SHP77 treated with DMSO at 0.1 percent for 48 hours (cell line): ENCODE results near the gene CDK6.

Experiments
- DNase-seq: peaks from one replicate; lab custom pipeline; 2025; lab: John Stamatoyannopoulos, UW

Gene CDK6

DNA sequence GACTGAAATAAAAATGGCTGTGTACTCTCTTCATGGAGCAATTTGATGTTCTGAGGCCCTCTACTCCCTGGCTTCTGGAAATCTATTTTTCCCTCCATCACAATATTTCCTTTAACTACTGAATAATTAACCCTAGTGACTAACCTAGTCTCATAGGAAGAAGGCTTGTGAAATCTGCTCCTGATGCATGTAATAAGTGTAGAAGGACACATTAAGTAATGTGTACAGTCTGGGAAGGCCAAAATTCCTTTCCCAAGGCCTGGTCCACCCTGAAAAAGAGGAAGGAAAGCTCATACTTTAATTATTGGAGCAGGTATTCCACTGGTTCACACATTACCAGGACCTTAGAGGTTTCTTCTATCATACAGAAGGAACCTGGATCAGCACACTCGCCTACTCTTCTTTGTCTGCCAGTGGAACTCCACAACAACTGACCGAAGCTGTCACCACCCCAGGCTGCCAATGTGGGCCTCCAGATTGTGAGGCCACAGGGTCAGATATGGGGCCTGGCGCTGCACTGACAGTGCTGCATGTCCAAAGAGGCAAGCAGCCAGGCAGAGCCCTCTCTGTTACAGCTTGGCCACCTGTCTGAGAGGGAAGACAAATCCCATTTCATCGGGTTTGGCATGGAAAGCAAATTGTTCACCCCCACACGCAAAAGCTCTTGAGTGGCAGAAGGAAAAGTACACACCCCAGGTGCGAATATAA, 191.8 kb downstream of the CDK6 start:
- no peak for DNase-seq

GRCh38 chr7:92643821-92644220, 192.6 kb downstream of the CDK6 start:
- no peak for DNase-seq

- no peak for DNase-seq
Measured at GRCh38 chr7:92641921-92642511, 194.4 kb downstream of the CDK6 start.

DNA sequence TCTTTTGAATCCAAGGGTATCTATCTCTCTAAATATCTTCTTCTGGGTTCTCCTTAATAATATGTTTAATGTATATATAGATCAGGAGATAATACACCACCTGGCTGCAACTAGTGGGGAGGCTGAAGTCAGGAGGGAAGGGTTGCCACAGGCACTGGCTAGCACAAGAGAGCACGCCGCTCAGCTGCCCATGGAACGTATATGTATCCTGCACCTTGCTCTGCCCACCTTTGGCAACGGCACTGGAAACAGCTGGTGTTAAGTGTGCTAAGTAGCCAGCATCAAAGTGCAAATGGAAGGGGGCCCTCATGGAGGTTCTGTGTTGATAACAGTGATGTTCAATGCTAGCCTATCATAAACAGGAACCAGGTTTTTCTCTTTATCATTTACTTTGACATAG, 196.4 kb downstream of the CDK6 start:
- no peak for DNase-seq

GRCh38 chr7:92639213-92639896, 197.0 kb downstream of the CDK6 start:
- DNase-seq: no peak

DNA sequence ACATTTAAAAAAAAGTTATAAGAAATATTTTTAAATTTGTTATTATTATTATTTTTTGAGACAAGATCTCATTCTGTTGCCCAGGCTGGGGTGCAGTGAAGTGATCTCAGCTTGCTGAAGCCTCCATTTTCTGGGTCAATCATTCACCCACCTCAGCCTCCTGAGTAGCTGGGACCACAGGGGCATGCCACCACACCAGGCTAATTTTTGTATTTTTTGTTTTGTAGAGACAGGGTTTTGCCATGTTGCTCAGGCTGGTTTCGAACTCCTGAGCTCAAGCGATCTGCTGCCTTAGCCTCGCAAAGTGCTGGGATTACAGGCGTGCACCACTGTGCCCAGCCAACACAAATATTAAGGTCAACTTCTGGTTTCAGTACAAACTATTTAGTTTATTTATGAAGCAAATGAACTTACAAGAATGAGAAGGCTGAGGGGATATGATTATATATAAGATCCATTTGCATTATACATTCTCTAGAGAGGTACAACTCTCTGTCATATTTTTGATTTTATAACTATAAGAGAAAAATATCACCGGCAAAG, 200.3 kb downstream of the CDK6 start:
- no peak for DNase-seq

DNA sequence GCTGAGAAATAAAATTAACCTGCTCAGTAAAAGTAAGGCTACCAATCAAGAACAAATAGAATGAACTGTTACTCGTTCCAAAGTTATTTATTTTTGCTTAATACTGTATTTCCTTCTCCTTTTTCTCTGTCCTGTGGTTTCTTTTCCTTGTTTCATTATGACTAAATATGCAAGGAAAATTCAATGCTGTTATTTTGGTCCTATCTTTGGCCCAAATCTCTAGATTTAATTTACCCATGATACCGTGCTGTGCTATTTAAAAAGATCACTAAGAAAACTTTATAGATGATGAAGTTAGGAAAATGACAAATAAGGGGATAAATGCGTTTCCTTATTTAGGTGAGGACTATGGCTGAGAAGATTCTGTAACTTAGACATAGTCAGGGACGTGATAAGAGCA, 200.8 kb downstream of the CDK6 start:
- no peak for DNase-seq

- DNase-seq: no peak
Measured at GRCh38 chr7:92634924-92635519, 201.4 kb downstream of the CDK6 start.

DNA sequence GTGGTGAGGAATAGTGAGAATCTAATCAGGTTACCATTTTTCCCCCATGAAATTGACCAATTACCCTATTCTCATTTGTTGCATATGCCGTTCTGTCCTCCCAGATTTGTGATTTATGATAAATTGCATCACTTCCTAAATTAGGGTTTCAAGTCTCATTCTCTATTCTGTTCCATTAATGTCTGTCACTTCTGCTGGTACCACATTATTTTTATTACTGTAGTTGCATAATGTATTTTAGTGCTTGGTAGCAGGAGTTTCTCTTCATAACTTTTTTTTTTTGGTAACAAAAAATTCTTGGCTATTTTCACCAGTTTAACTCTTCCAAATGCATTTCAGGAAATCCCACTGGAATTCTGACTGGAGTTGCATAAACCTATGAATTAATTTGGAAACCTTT, 202.2 kb downstream of the CDK6 start:
- DNase-seq: no peak

GRCh38 chr7:92633211-92633906, 203.0 kb downstream of the CDK6 start:
- no peak for DNase-seq

GRCh38 chr7:92632791-92633190, 203.6 kb downstream of the CDK6 start:
- no peak for DNase-seq

- no peak for DNase-seq
Measured at GRCh38 chr7:92631850-92632487, 204.4 kb downstream of the CDK6 start.

GRCh38 chr7:92631067-92631849, 205.1 kb downstream of the CDK6 start:
- DNase-seq: no peak

DNA sequence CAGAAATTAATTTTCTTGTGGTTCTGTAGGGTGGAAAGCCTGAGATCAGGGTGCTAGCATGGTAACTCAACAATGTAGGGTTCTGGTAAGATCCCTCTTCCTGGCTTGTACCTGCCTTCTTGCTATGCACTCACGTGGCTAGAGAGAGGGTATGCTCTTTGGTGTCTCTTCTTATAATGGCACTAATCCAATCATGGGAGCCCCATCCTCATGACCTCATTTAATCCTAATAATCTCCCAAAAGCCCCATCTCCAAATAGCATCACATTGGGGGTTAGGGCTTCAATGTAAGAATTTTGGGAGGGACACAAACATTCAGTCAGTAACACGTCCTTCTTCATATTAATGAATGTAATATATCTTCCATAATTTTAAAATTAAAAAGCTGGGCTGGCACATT, 206.6 kb downstream of the CDK6 start:
- DNase-seq: no peak

GRCh38 chr7:92627956-92628355, 208.4 kb downstream of the CDK6 start:
- no peak for DNase-seq

DNA sequence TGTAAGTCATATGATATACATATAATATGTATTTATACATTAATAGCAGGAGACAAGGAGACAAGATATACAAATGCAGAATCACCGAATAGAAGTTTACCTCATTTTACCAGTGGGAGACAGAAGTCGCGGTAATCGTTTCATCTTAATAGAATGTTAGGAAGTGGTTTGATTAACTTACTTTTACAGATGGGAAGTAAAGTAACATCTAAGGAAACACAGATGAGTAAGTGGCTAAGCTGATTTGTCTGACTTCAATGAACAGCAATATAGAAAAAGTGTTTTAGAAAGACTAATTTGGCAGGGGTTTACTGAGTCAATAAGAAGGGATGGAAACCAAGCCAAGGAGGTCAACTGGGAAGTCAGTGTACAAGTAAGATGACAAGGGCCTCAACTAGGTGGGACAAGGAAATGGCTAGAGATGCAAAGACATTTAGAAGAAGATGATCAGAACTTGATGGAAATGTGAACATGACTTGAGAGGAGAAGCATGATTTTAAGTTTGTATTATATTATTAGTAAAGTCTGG, 210.0 kb downstream of the CDK6 start:
- DNase-seq: no peak

GRCh38 chr7:92625617-92626016, 210.8 kb downstream of the CDK6 start:
- no peak for DNase-seq

DNA sequence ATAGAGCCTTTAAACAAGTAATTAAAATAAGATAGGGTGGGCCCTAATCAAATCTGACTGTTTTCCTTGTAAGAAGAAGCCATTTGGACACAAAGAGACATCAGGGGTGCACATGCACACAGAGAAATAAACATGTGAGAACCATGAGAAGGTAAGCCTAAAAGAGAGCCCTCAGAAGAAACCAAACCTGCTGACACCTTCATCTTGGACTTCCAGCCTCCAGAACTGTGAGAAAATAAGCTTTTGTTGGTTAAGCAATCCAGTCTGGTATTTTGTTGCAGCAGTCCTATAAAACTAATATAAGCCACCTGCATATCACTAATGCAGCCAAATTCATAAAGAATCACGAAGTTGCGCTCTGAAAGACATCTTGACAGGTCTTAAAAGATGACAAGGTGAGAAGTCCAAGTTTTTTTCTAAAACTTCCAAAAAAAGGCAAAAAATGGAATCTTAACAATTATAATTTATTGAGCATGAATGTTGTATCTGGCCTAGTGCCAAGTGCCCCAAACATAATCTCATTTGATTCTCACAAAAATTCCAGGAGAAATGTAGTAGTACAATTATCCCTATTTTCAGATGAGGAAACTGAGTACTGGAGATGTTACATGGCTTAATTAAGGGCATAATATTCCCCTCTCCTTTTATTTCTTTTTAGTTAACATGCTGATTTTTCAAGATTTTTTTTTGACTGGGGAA, 211.9 kb downstream of the CDK6 start:
- DNase-seq: no peak

GRCh38 chr7:92623544-92623943, 212.8 kb downstream of the CDK6 start:
- DNase-seq: no peak

- DNase-seq: no peak
Measured at GRCh38 chr7:92622685-92623084, 213.7 kb downstream of the CDK6 start.
